A673 (cell line): Measurements from ENCODE around the gene ASTN1. TPM values are rescaled to one million over a fixed set of nuclear protein-coding genes. Genes with fewer than 3 reads are reported as not detected.

ENCODE experiments used
- BruUV-seq: library from RNA; stranded (reverse); fragments of 400-500 nt; replicated peaks from 2 replicates; lab custom pipeline; 2021; lab: Mats Ljungman, UMichigan
- CTCF ChIA-PET: fragments of 300-600 bp; sonication (Branson Sonifier 250); formaldehyde crosslinking; loops from one replicate; lab custom pipeline; 2022; ENCODE audit warnings: antibody characterized with exemption; lab: Charles Lee
- POLR2A ChIA-PET: fragments of 300-600 bp; sonication (Branson Sonifier 250); formaldehyde crosslinking; loops from one replicate; lab custom pipeline; 2022; ENCODE audit warnings: antibody characterized with exemption; ENCODE audit not compliant: low non-redundant PET; lab: Charles Lee
- DNase-seq: peaks from one replicate; pipeline ENCODE4 v3.0.0-alpha.2; 2015; ENCODE audit warnings: low spot score
- H3K27ac ChIP-seq: fragments of 200-600 bp; sonication (generic); 2 replicates; pipeline ENCODE4 v1.5.1; 2016; ENCODE audit warnings: mixed run types, low read depth, mild to moderate bottlenecking, mixed read lengths, antibody characterized with exemption, low read length; ENCODE audit not compliant: poor library complexity, severe bottlenecking
- H3K27me3 ChIP-seq: fragments of 200-600 bp; sonication (generic); replicated peaks from 2 replicates; pipeline ENCODE4 v1.6.1; 2017; ENCODE audit warnings: mixed run types, low read depth, mild to moderate bottlenecking, mixed read lengths, antibody characterized with exemption, low read length; ENCODE audit not compliant: insufficient read depth, poor library complexity
- H3K36me3 ChIP-seq: fragments of 200-600 bp; sonication (generic); 2 replicates; pipeline ENCODE4 v1.6.1; 2016; ENCODE audit warnings: mixed run types, mild to moderate bottlenecking, mixed read lengths, antibody characterized with exemption, low read length; ENCODE audit not compliant: insufficient read depth, poor library complexity, severe bottlenecking
- H3K4me1 ChIP-seq: fragments of 200-600 bp; sonication (generic); 2 replicates; pipeline ENCODE4 v1.6.1; 2017; ENCODE audit warnings: mixed run types, mild to moderate bottlenecking, mixed read lengths, antibody characterized with exemption, low read length; ENCODE audit not compliant: insufficient read depth, poor library complexity, severe bottlenecking
- H3K4me3 ChIP-seq: fragments of 200-600 bp; sonication (generic); 2 replicates; pipeline ENCODE4 v1.5.1; 2016; ENCODE audit warnings: low read depth, mixed run types, mild to moderate bottlenecking, mixed read lengths, low read length; ENCODE audit not compliant: poor library complexity, severe bottlenecking
- H3K9me3 ChIP-seq: fragments of 200-600 bp; sonication (generic); 2 replicates; pipeline ENCODE4 v1.6.1; 2016; ENCODE audit warnings: mixed run types, low read depth, mild to moderate bottlenecking, mixed read lengths, antibody characterized with exemption, low read length; ENCODE audit not compliant: poor library complexity, severe bottlenecking
- CTCF ChIP-seq: fragments of 300-800, 200-600 bp; sonication (generic); conservative IDR thresholded peaks from 2 replicates; pipeline ENCODE4 v1.5.1; 2017; ENCODE audit warnings: low read depth, mild to moderate bottlenecking, antibody characterized with exemption, low read length, moderate library complexity, mixed read lengths
- EZH2 ChIP-seq: fragments of 200-600 bp; sonication (generic); IDR thresholded peaks from 2 replicates; pipeline ENCODE4 v1.6.1; 2017; ENCODE audit warnings: borderline replicate concordance, low read depth, mild to moderate bottlenecking, mixed read lengths, antibody characterized with exemption, low read length; ENCODE audit not compliant: poor library complexity, severe bottlenecking
- intact Hi-C: fragments of 100-400 bp; cut with micrococcal nuclease; formaldehyde crosslinking; loops from one replicate; pipeline ENCODE4 v1.10.0; 2022; ENCODE audit not compliant: unreplicated experiment
- total RNA-seq: library from RNA; stranded (reverse); gene quantifications from 2 replicates; pipeline ENCODE4 v1.2.3, GENCODE V29; 2021

Gene ASTN1
- total RNA-seq, 1 experiment from 2014 or later, result 0.41 TPM

- no peaks in the 10 kb centered on the region for H3K36me3 ChIP-seq
- H3K27me3 ChIP-seq, result peaks cover 10% of the 10 kb centered on the region
- ChIA-PET CTCF (no interaction called here), POLR2A (no interaction called here)
- H3K4me3 ChIP-seq, result no peak overlapping the region
- intact Hi-C loops, result loop anchor here (10.0 kb wide), 1 partner anchor 64 kb away; no protein-coding TSS in a partner anchor
- no peaks in the 10 kb centered on the region for H3K9me3 ChIP-seq
- no TSS peak for BruUV-seq
- no peak for DNase-seq
- no peaks in the 10 kb centered on the region for H3K4me1 ChIP-seq
- H3K27ac ChIP-seq, result no peak overlapping the region
- TF ChIP-seq CTCF (no peak), EZH2 (no peak)
These were observed 325.3 kb downstream of the ASTN1 start for GRCh38 chr1:176839216-176839615.

- H3K36me3 ChIP-seq, result no peaks in the 10 kb centered on the region
- ChIA-PET POLR2A (no interaction called here), CTCF (no interaction called here)
- DNase-seq, result no peak
- H3K9me3 ChIP-seq, result no peaks in the 10 kb centered on the region
- no peak overlapping the region for H3K27ac ChIP-seq
- no TSS peak for BruUV-seq
- H3K4me1 ChIP-seq, result no peaks in the 10 kb centered on the region
- H3K4me3 ChIP-seq, result no peak overlapping the region
- TF ChIP-seq EZH2 (no peak), CTCF (no peak)
- intact Hi-C loops, result loop anchor here (10.0 kb wide), 1 partner anchor 64 kb away; no protein-coding TSS in a partner anchor
- H3K27me3 ChIP-seq, result peaks cover 10% of the 10 kb centered on the region
These were observed 326.1 kb downstream of the ASTN1 start for GRCh38 chr1:176838276-176838995.

- no peak for DNase-seq
- H3K9me3 ChIP-seq, result no peaks in the 10 kb centered on the region
- H3K27me3 ChIP-seq, result peaks cover 10% of the 10 kb centered on the region
- no peaks in the 10 kb centered on the region for H3K36me3 ChIP-seq
- no peak overlapping the region for H3K4me3 ChIP-seq
- no peak overlapping the region for H3K27ac ChIP-seq
- no peak for TF ChIP-seq CTCF
- no peak for TF ChIP-seq EZH2
- BruUV-seq, result no TSS peak
- intact Hi-C loops, result loop anchor here (10.0 kb wide), 1 partner anchor 63 kb away; no protein-coding TSS in a partner anchor
- ChIA-PET CTCF (no interaction called here), POLR2A (no interaction called here)
- no peaks in the 10 kb centered on the region for H3K4me1 ChIP-seq
These were observed 326.8 kb downstream of the ASTN1 start for GRCh38 chr1:176837708-176838107.
